MCF 10A (cell line): ENCODE measurements around the gene PRG3. TPM values are rescaled to one million over a fixed set of nuclear protein-coding genes. Genes with fewer than 3 reads are reported as not detected.

Source experiments
- BruUV-seq: library from RNA; stranded (reverse); fragments of 400-500 nt; replicated peaks from 2 replicates; lab custom pipeline; 2021; lab: Mats Ljungman, UMichigan
- CTCF ChIA-PET: fragments of 300-600 bp; sonication (Branson Sonifier 250); formaldehyde crosslinking; extraction: SDS; loops from one replicate; lab custom pipeline; 2021; ENCODE audit warnings: antibody characterized with exemption, inconsistent platforms; lab: Yijun Ruan, JAX
- POLR2A ChIA-PET: fragments of 300-600, 350-650 bp; sonication (Branson Sonifier 250); formaldehyde crosslinking; extraction: SDS; loops from one replicate; lab custom pipeline; 2020; ENCODE audit warnings: antibody characterized with exemption, inconsistent platforms; lab: Yijun Ruan, JAX
- DNase-seq: peaks from one replicate; pipeline ENCODE4 v3.0.0-alpha.2; 2018; ENCODE audit not compliant: unreplicated experiment
- H3K27ac Mint-ChIP-seq: one replicate; pipeline ENCODE4 v1.8.0; 2022; ENCODE audit warnings: mild to moderate bottlenecking, low read depth, mixed read lengths; ENCODE audit not compliant: unreplicated experiment
- H3K27me3 Mint-ChIP-seq: one replicate; pipeline ENCODE4 v1.8.0; 2022; ENCODE audit warnings: mixed read lengths; ENCODE audit not compliant: insufficient read depth, unreplicated experiment
- H3K36me3 Mint-ChIP-seq: one replicate; pipeline ENCODE4 v1.8.0; 2022; ENCODE audit warnings: mild to moderate bottlenecking, moderate library complexity, mixed read lengths; ENCODE audit not compliant: insufficient read depth, unreplicated experiment
- H3K4me1 Mint-ChIP-seq: one replicate; pipeline ENCODE4 v1.8.0; 2022; ENCODE audit warnings: mixed read lengths; ENCODE audit not compliant: insufficient read depth, unreplicated experiment
- H3K4me3 Mint-ChIP-seq: one replicate; pipeline ENCODE4 v1.8.0; 2022; ENCODE audit warnings: mild to moderate bottlenecking, moderate library complexity, mixed read lengths; ENCODE audit not compliant: unreplicated experiment
- H3K9me3 Mint-ChIP-seq: one replicate; pipeline ENCODE4 v1.8.0; 2022; ENCODE audit warnings: mixed read lengths; ENCODE audit not compliant: unreplicated experiment
- intact Hi-C: fragments of 100-400 bp; cut with micrococcal nuclease; formaldehyde crosslinking; loops from 2 replicates; pipeline ENCODE4 v1.14.1; 2022
- total RNA-seq: library from RNA; stranded (reverse); gene quantifications from 2 replicates; pipeline ENCODE4 v1.2.3, GENCODE V29; 2022
- TF ChIP-seq, protein P1 (sequence below): fragments of 200-600 bp; IDR thresholded peaks from one replicate; pipeline ENCODE4 v1.8.0; 2022; ENCODE audit warnings: antibody characterized with exemption, mild to moderate bottlenecking; ENCODE audit not compliant: unreplicated experiment

PRG3 gene
- total RNA-seq, 1 experiment from 2014 or later: not detected

DNA sequence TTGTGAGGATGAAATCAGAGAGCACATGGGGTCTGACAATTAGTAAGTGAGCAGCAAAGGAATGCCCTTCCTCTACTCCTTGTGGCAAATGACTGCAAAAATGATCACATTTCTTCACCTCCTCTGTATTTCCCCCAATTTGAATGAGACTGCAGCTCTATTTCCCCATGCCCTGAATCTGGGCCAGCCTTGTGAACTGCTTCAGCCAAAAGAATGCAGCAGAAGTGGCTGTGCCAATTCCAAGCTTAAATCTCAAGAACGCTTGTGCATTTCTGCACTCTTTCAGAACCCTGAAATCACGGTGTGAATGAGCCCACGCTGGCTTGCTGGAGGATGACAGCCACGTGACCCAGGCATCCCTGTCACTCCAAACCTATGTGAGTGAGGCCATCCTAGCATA, 36.1 kb upstream of the PRG3 start:
- no peak overlapping the region for H3K27ac Mint-ChIP-seq
- peaks cover 11% of the 10 kb centered on the region for H3K4me1 Mint-ChIP-seq
- DNase-seq: no peak
- ChIA-PET POLR2A (no interaction called here), CTCF (interaction anchor here (0.6 to 1.8 kb wide), 5 partner anchors 41 to 270 kb away, joined by 3 to 7 read pairs (median 4); no protein-coding TSS in a partner anchor)
- H3K9me3 Mint-ChIP-seq: no peaks in the 10 kb centered on the region
- H3K36me3 Mint-ChIP-seq: peaks cover 76% of the 10 kb centered on the region
- no peaks in the 10 kb centered on the region for H3K27me3 Mint-ChIP-seq
- intact Hi-C loops: no loop called here
- no TSS peak for BruUV-seq
- no peak overlapping the region for H3K4me3 Mint-ChIP-seq
- TF ChIP-seq, protein P1, sequence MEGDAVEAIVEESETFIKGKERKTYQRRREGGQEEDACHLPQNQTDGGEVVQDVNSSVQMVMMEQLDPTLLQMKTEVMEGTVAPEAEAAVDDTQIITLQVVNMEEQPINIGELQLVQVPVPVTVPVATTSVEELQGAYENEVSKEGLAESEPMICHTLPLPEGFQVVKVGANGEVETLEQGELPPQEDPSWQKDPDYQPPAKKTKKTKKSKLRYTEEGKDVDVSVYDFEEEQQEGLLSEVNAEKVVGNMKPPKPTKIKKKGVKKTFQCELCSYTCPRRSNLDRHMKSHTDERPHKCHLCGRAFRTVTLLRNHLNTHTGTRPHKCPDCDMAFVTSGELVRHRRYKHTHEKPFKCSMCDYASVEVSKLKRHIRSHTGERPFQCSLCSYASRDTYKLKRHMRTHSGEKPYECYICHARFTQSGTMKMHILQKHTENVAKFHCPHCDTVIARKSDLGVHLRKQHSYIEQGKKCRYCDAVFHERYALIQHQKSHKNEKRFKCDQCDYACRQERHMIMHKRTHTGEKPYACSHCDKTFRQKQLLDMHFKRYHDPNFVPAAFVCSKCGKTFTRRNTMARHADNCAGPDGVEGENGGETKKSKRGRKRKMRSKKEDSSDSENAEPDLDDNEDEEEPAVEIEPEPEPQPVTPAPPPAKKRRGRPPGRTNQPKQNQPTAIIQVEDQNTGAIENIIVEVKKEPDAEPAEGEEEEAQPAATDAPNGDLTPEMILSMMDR: no peak

DNA sequence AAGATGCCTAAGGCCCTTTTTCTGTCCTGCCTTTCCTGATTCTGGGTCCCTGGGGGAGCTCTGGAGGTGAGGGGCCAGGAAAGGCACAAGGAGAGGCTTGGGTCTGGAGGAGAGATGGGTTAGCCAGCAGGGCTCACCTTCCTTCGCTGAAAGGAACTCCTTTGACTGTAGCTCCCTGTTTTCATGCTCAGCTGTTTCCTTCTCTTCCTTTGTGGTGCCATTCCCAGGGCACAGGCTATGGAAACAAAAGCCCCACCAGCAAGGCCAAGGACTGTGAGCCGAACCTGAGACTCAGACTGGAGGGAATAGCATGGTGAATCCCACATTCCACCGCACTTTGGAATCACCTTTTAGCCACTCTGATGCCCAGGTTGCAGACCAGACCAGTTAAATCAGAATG, 35.5 kb upstream of the PRG3 start:
- ChIA-PET CTCF (interaction anchor here (1.0 to 1.8 kb wide), 2 partner anchors 11 to 111 kb away, joined by 6 to 7 read pairs; no protein-coding TSS in a partner anchor), POLR2A (interaction anchor here (1.2 kb wide), 1 partner anchor 15 kb away, joined by 4 read pairs; no protein-coding TSS in a partner anchor)
- TF ChIP-seq, protein P1: no peak
- Mint-ChIP-seq H3K9me3 (no peaks in the 10 kb centered on the region), H3K4me1 (peaks cover 11% of the 10 kb centered on the region), H3K36me3 (peaks cover 76% of the 10 kb centered on the region), H3K4me3 (no peak overlapping the region), H3K27ac (peak overlapping the region; percentile 76), H3K27me3 (no peaks in the 10 kb centered on the region)
- DNase-seq: no peak
- intact Hi-C loops: no loop called here
- BruUV-seq: no TSS peak

DNA sequence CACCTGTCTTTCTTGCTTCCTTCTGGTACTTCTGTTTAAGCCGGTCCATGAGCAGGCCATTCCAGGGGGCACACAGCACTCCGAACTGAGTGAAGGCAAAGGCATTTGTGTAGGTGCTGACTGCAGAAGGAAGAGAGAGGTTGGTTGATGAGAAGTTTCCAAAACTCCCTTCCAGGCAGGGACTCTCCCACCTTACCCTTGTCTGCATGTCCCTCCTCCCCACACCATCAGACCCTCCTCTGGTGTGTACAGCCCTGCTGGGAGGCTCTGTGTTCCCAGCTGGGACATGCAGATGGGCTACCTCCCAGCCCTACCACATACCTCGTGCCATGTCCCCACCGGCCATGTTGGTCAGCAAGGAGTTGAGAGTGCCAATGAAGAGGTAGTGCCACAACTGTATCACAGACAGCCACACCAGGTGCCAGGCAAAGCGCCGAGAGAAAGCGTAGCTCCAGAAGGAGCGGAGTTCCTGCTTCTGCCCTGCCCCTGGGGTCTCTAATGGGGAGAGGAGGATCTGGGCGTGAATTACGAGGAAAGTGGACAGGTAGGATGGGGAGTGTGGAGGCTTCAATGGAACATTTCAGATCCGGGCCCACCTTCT, 33.8 kb upstream of the PRG3 start:
- ChIA-PET POLR2A (no interaction called here), CTCF (no interaction called here)
- no TSS peak for BruUV-seq
- Mint-ChIP-seq H3K9me3 (no peaks in the 10 kb centered on the region), H3K27ac (no peak overlapping the region), H3K4me3 (no peak overlapping the region), H3K36me3 (peaks cover 89% of the 10 kb centered on the region), H3K27me3 (no peaks in the 10 kb centered on the region), H3K4me1 (peaks cover 17% of the 10 kb centered on the region)
- intact Hi-C loops: no loop called here
- TF ChIP-seq, protein P1: no peak
- DNase-seq: no peak

DNA sequence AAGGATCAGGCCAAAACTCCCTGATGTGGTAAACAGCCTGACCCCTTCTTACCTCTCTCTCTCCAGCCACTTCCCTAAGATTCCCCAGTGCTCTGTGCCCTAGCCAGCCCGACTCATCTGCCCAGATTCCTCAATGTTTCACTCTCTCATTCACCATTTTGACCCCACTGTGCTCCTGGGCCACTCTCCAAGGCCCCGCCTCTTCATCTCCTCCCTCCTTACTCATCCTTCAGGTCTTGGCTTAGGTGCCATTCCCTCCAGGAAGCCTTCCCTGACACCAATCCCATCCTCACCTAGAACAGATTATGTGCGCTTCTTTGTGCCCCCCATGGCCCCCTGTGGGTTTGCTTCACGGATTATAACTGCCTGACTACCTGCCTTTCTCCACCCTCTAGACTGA, 32.7 kb upstream of the PRG3 start:
- Mint-ChIP-seq H3K27ac (peak overlapping the region; percentile 13), H3K27me3 (no peaks in the 10 kb centered on the region), H3K4me1 (peaks cover 17% of the 10 kb centered on the region), H3K9me3 (no peaks in the 10 kb centered on the region), H3K4me3 (no peak overlapping the region), H3K36me3 (peaks cover 90% of the 10 kb centered on the region)
- ChIA-PET CTCF (no interaction called here), POLR2A (no interaction called here)
- no peak for DNase-seq
- no TSS peak for BruUV-seq
- intact Hi-C loops: no loop called here
- TF ChIP-seq, protein P1: no peak
